Testis (tissue), 3 donors: ENCODE results near the gene IDNK. TPM values are rescaled to one million over a fixed set of nuclear protein-coding genes. Genes with fewer than 3 reads are reported as not detected.
A peak's percentile ranks its signal among the peaks of the same experiment; 100 is the strongest.

Experiments
- DNase-seq: peaks from one replicate; pipeline ENCODE4 v3.0.0-alpha.2; 2019
- H3K27ac ChIP-seq, 2 donors: fragments of 200-600 bp; sonication (generic); one replicate each; pipeline ENCODE4 v1.5.1; 2019
- H3K27me3 ChIP-seq: fragments of 200-600 bp; sonication (generic); one replicate; pipeline ENCODE4 v1.5.1; 2019
- H3K36me3 ChIP-seq: fragments of 200-600 bp; sonication (generic); one replicate; pipeline ENCODE4 v1.5.1; 2017; ENCODE audit warnings: low read depth; ENCODE audit errors: missing control alignments
- H3K4me1 ChIP-seq: fragments of 200-600 bp; sonication (generic); one replicate; pipeline ENCODE4 v1.5.1; 2019
- H3K4me3 ChIP-seq, 2 donors: fragments of 200-600 bp; sonication (generic); one replicate each; pipeline ENCODE4 v1.5.1; 2017 to 2019
- H3K9me3 ChIP-seq: fragments of 200-600 bp; sonication (generic); one replicate; pipeline ENCODE4 v1.5.1; 2017
- CTCF ChIP-seq, 3 experiments: fragments of 450-650 bp in 2 of 3; fragments of 200-600 bp in 1 of 3; sonication (generic) in 1 of 3; IDR thresholded peaks; one replicate each; pipeline ENCODE4 v1.5.1; 2016 to 2019; ENCODE audit warnings: antibody characterized with exemption in 3 of 3, mild to moderate bottlenecking in 2 of 3, moderate library complexity in 1 of 3
- POLR2A ChIP-seq: fragments of 450-650 bp; IDR thresholded peaks from one replicate; pipeline ENCODE4 v1.6.1; 2017; ENCODE audit warnings: antibody characterized with exemption, mild to moderate bottlenecking, moderate library complexity
- WGBS, 2 donors: methylation state at CpG; one replicate each; pipeline ENCODE4 v1.1.5; 2018; 5-methylcytosine and 5-hydroxymethylcytosine counted together
- intact Hi-C: fragments of 100-400 bp; cut with DNase I; formaldehyde crosslinking; loops from one replicate; pipeline ENCODE4 v1.15.1; 2023; ENCODE audit warnings: low total_unique reads
- polyA plus RNA-seq: library from polyadenylated mRNA; stranded (reverse); fragments of 350-450 nt; fragmentation: Illumina TruSeq; extraction: RNeasy Lipid Tissue Mini Kit (QIAGEN cat#74804); gene quantifications from one replicate; pipeline ENCODE4 v1.2.3, GENCODE V29; 2014; ENCODE audit warnings: low read depth, low replicate concordance; ENCODE audit not compliant: insufficient read depth
- total RNA-seq, 2 donors: library from RNA; depleted of rRNA; stranded (reverse); fragments of >200 nt; gene quantifications; one replicate each; pipeline ENCODE4 v1.2.3, GENCODE V29; 2016

IDNK gene
- total and polyA plus RNA-seq, 3 donors from 2014 or later: 4.9 to 8.4 (median 6.0) TPM

GRCh38 chr9:83623679-83624076, 735 bp downstream of the IDNK start:
- H3K4me1 ChIP-seq: no peaks in the 10 kb centered on the region
- 5 to 10% methylated on average over 5 of the region's 5 CpGs for WGBS, 2 donors
- no peaks in the 10 kb centered on the region for H3K27me3 ChIP-seq
- TF ChIP-seq POLR2A (no peak), CTCF (IDR thresholded peaks at IDR 0.05) (no peak)
- peak overlapping the region; percentile 83 to 92 for H3K4me3 ChIP-seq
- no peak for DNase-seq
- H3K36me3 ChIP-seq: no peaks in the 10 kb centered on the region
- no peaks in the 10 kb centered on the region for H3K9me3 ChIP-seq
- peak overlapping the region; percentile 92 to 93 for H3K27ac ChIP-seq
- intact Hi-C loops: no loop called here

GRCh38 chr9:83625178-83625577, 2.2 kb downstream of the IDNK start:
- Histone ChIP-seq H3K27me3 (no peaks in the 10 kb centered on the region), H3K27ac (no peak overlapping the region), H3K9me3 (no peaks in the 10 kb centered on the region), H3K4me1 (no peaks in the 10 kb centered on the region), H3K36me3 (no peaks in the 10 kb centered on the region), H3K4me3 (no peak overlapping the region)
- DNase-seq: no peak
- WGBS, 2 donors: 85 to 90% methylated on average over 3 of the region's 3 CpGs
- intact Hi-C loops: no loop called here
- TF ChIP-seq POLR2A: no peak
- TF ChIP-seq CTCF (IDR thresholded peaks at IDR 0.05): no peak

GRCh38 chr9:83628540-83628939, 5.6 kb downstream of the IDNK start:
- no peaks in the 10 kb centered on the region for H3K4me1 ChIP-seq
- H3K36me3 ChIP-seq: no peaks in the 10 kb centered on the region
- no peak overlapping the region for H3K27ac ChIP-seq
- H3K4me3 ChIP-seq: no peak overlapping the region
- DNase-seq: no peak
- H3K9me3 ChIP-seq: no peaks in the 10 kb centered on the region
- intact Hi-C loops: no loop called here
- no peaks in the 10 kb centered on the region for H3K27me3 ChIP-seq
- TF ChIP-seq POLR2A: no peak
- no peak for TF ChIP-seq CTCF (IDR thresholded peaks at IDR 0.05)
- 93 to 97% methylated on average over 5 of the region's 5 CpGs for WGBS, 2 donors

GRCh38 chr9:83629433-83630104, 6.6 kb downstream of the IDNK start:
- Histone ChIP-seq H3K27ac (no peak overlapping the region), H3K9me3 (no peaks in the 10 kb centered on the region), H3K4me3 (no peak overlapping the region), H3K4me1 (no peaks in the 10 kb centered on the region), H3K36me3 (no peaks in the 10 kb centered on the region), H3K27me3 (no peaks in the 10 kb centered on the region)
- intact Hi-C loops: no loop called here
- no peak for DNase-seq
- TF ChIP-seq POLR2A: no peak
- TF ChIP-seq CTCF (IDR thresholded peaks at IDR 0.05): no peak
- WGBS, 2 donors: 83 to 89% methylated on average over 7 of the region's 7 CpGs

- H3K27ac ChIP-seq: no peak overlapping the region
- H3K4me3 ChIP-seq: no peak overlapping the region
- intact Hi-C loops: no loop called here
- no peak for DNase-seq
- 51 to 54% methylated on average over 11 of the region's 11 CpGs for WGBS, 2 donors
- no peaks in the 10 kb centered on the region for H3K36me3 ChIP-seq
- H3K9me3 ChIP-seq: no peaks in the 10 kb centered on the region
- H3K27me3 ChIP-seq: no peaks in the 10 kb centered on the region
- TF ChIP-seq POLR2A (no peak), CTCF (IDR thresholded peaks at IDR 0.05) (no peak)
- H3K4me1 ChIP-seq: no peaks in the 10 kb centered on the region
Observed at GRCh38 chr9:83630938-83631457, 8.1 kb downstream of the IDNK start.
